IPS-20b (cell line): ENCODE results near the gene KIF26A.
A peak's percentile ranks its signal among the peaks of the same experiment; 100 is the strongest.

ENCODE experiments used
- H3K27ac ChIP-seq: one replicate; pipeline ENCODE4 v1.5.1; 2013; ENCODE audit warnings: low read length
- H3K27me3 ChIP-seq: 2 replicates; pipeline ENCODE4 v1.6.1; 2013; ENCODE audit warnings: mild to moderate bottlenecking, low read length, inconsistent platforms; ENCODE audit not compliant: insufficient read depth
- H3K36me3 ChIP-seq: 2 replicates; pipeline ENCODE4 v1.6.1; 2013; ENCODE audit warnings: low read depth, mild to moderate bottlenecking, inconsistent platforms, low read length, moderate library complexity; ENCODE audit not compliant: insufficient read depth
- H3K4me1 ChIP-seq: 2 replicates; pipeline ENCODE4 v1.6.1; 2013; ENCODE audit warnings: mild to moderate bottlenecking, control low read depth, inconsistent platforms, low read length, moderate library complexity; ENCODE audit not compliant: insufficient read depth
- H3K4me3 ChIP-seq: 2 replicates; pipeline ENCODE4 v1.5.1; 2013; ENCODE audit warnings: mild to moderate bottlenecking, low read length, inconsistent platforms
- H3K9ac ChIP-seq: 2 replicates; pipeline ENCODE4 v1.6.1; 2013; ENCODE audit warnings: low read depth, mild to moderate bottlenecking, inconsistent platforms, low read length, moderate library complexity
- H3K9me3 ChIP-seq: 2 replicates; pipeline ENCODE4 v1.6.1; 2013; ENCODE audit warnings: mild to moderate bottlenecking, low read depth, low read length, inconsistent platforms; ENCODE audit not compliant: insufficient read depth

The KIF26A gene

GRCh38 chr14:104138718-104139459 lies 502 bp downstream of the KIF26A start:
- peak overlapping the region; percentile 69; the same call in 1 of the 2 replicates for H3K9ac ChIP-seq
- peaks cover 46% of the 10 kb centered on the region for H3K27me3 ChIP-seq
- H3K36me3 ChIP-seq, result peaks cover 12% of the 10 kb centered on the region
- H3K4me1 ChIP-seq, result no peaks in the 10 kb centered on the region; the same call in 1 of the 2 replicates
- H3K9me3 ChIP-seq, result no peaks in the 10 kb centered on the region
- H3K27ac ChIP-seq, result no peak overlapping the region
- peak overlapping the region; percentile 84 for H3K4me3 ChIP-seq

GRCh38 chr14:104139460-104140212 lies 1.2 kb downstream of the KIF26A start:
- Histone ChIP-seq H3K27me3 (peaks cover 39% of the 10 kb centered on the region), H3K36me3 (peaks cover 12% of the 10 kb centered on the region), H3K27ac (no peak overlapping the region), H3K9me3 (no peaks in the 10 kb centered on the region), H3K4me1 (no peaks in the 10 kb centered on the region; the same call in 1 of the 2 replicates), H3K4me3 (peak overlapping the region; percentile 84), H3K9ac (peak overlapping the region; percentile 69; the same call in 1 of the 2 replicates)

GRCh38 chr14:104140213-104140462 lies 1.8 kb downstream of the KIF26A start:
- no peaks in the 10 kb centered on the region for H3K9me3 ChIP-seq
- H3K4me1 ChIP-seq, result no peaks in the 10 kb centered on the region; the same call in 1 of the 2 replicates
- H3K9ac ChIP-seq, result peak overlapping the region; percentile 64; the same call in 1 of the 2 replicates
- H3K27me3 ChIP-seq, result peaks cover 34% of the 10 kb centered on the region
- H3K36me3 ChIP-seq, result peaks cover 12% of the 10 kb centered on the region
- peak overlapping the region; percentile 84; the same call in 1 of the 2 replicates for H3K4me3 ChIP-seq
- no peak overlapping the region for H3K27ac ChIP-seq

GRCh38 chr14:104140463-104141331 lies 2.3 kb downstream of the KIF26A start:
- peaks cover 12% of the 10 kb centered on the region for H3K36me3 ChIP-seq
- H3K4me1 ChIP-seq, result no peaks in the 10 kb centered on the region; the same call in 1 of the 2 replicates
- H3K9ac ChIP-seq, result peak overlapping the region; percentile 64; the same call in 1 of the 2 replicates
- H3K9me3 ChIP-seq, result no peaks in the 10 kb centered on the region
- H3K27ac ChIP-seq, result no peak overlapping the region
- H3K4me3 ChIP-seq, result peak overlapping the region; percentile 84; the same call in 1 of the 2 replicates
- peaks cover 28% of the 10 kb centered on the region for H3K27me3 ChIP-seq

GRCh38 chr14:104141621-104142091 lies 3.3 kb downstream of the KIF26A start:
- H3K9me3 ChIP-seq, result no peaks in the 10 kb centered on the region
- no peak overlapping the region for H3K4me3 ChIP-seq
- H3K27ac ChIP-seq, result no peak overlapping the region
- H3K36me3 ChIP-seq, result peaks cover 12% of the 10 kb centered on the region
- no peak overlapping the region for H3K9ac ChIP-seq
- H3K27me3 ChIP-seq, result peaks cover 20% of the 10 kb centered on the region
- H3K4me1 ChIP-seq, result no peaks in the 10 kb centered on the region; the same call in 1 of the 2 replicates

- Histone ChIP-seq H3K9ac (no peak overlapping the region), H3K27ac (no peak overlapping the region), H3K36me3 (peaks cover 12% of the 10 kb centered on the region), H3K9me3 (no peaks in the 10 kb centered on the region), H3K27me3 (peaks cover 13% of the 10 kb centered on the region), H3K4me3 (no peak overlapping the region), H3K4me1 (no peaks in the 10 kb centered on the region; the same call in 1 of the 2 replicates)
Measured at GRCh38 chr14:104142136-104142945, 4.0 kb downstream of the KIF26A start.

GRCh38 chr14:104142946-104143470 lies 4.6 kb downstream of the KIF26A start:
- Histone ChIP-seq H3K36me3 (peaks cover 12% of the 10 kb centered on the region), H3K4me3 (no peak overlapping the region), H3K27me3 (peaks cover 7% of the 10 kb centered on the region; the same call in 1 of the 2 replicates), H3K9me3 (no peaks in the 10 kb centered on the region), H3K27ac (no peak overlapping the region), H3K4me1 (peaks cover 3% of the 10 kb centered on the region; the same call in 1 of the 2 replicates), H3K9ac (no peak overlapping the region)

GRCh38 chr14:104143521-104144452 lies 5.4 kb downstream of the KIF26A start:
- H3K36me3 ChIP-seq, result peaks cover 12% of the 10 kb centered on the region
- H3K9ac ChIP-seq, result no peak overlapping the region
- no peaks in the 10 kb centered on the region for H3K9me3 ChIP-seq
- H3K4me3 ChIP-seq, result no peak overlapping the region
- H3K27me3 ChIP-seq, result peaks cover 6% of the 10 kb centered on the region; the same call in 1 of the 2 replicates
- H3K4me1 ChIP-seq, result peaks cover 7% of the 10 kb centered on the region; the same call in 1 of the 2 replicates
- H3K27ac ChIP-seq, result no peak overlapping the region

GRCh38 chr14:104144453-104144790 lies 6.0 kb downstream of the KIF26A start:
- H3K27ac ChIP-seq, result no peak overlapping the region
- H3K9ac ChIP-seq, result no peak overlapping the region
- H3K27me3 ChIP-seq, result peaks cover under 1% of the 10 kb centered on the region; the same call in 1 of the 2 replicates
- no peak overlapping the region for H3K4me3 ChIP-seq
- peaks cover 8% of the 10 kb centered on the region; the same call in 1 of the 2 replicates for H3K4me1 ChIP-seq
- peaks cover 12% of the 10 kb centered on the region for H3K36me3 ChIP-seq
- H3K9me3 ChIP-seq, result no peaks in the 10 kb centered on the region
